GM21515 (cell line): ENCODE data around the gene ASCL5.

Experiments
- ATAC-seq: cut with Tn5 transposase; IDR thresholded peaks from one replicate; pipeline ENCODE4 v1.9.1; 2021; ENCODE audit not compliant: unreplicated experiment

Gene ASCL5

GRCh38 chr1:201136355-201137023 lies 9.5 kb upstream of the ASCL5 start:
- no peak for ATAC-seq

- no peak for ATAC-seq
Observed at GRCh38 chr1:201134405-201134804, 7.4 kb upstream of the ASCL5 start.

- ATAC-seq, result no peak
Observed at GRCh38 chr1:201131398-201131797, 4.4 kb upstream of the ASCL5 start.

GRCh38 chr1:201128962-201129361 lies 2.0 kb upstream of the ASCL5 start:
- no peak for ATAC-seq

GRCh38 chr1:201128476-201128875 lies 1.5 kb upstream of the ASCL5 start:
- ATAC-seq, result no peak

GRCh38 chr1:201127755-201128455 lies 921 bp upstream of the ASCL5 start:
- no peak for ATAC-seq

GRCh38 chr1:201126463-201126831 lies 537 bp downstream of the ASCL5 start:
- ATAC-seq, result no peak

- no peak for ATAC-seq
Observed at GRCh38 chr1:201125800-201126199, 1.2 kb downstream of the ASCL5 start.

GRCh38 chr1:201125019-201125418 lies 2.0 kb downstream of the ASCL5 start:
- no peak for ATAC-seq

- ATAC-seq, result no peak
Observed at GRCh38 chr1:201123866-201124265, 3.1 kb downstream of the ASCL5 start.

GRCh38 chr1:201122321-201122957 lies 4.5 kb downstream of the ASCL5 start:
- ATAC-seq, result no peak

GRCh38 chr1:201119206-201120197 lies 7.5 kb downstream of the ASCL5 start:
- ATAC-seq, result no peak

- no peak for ATAC-seq
Observed at GRCh38 chr1:201116091-201116490, 10.9 kb downstream of the ASCL5 start.

GRCh38 chr1:201115390-201115937 lies 11.5 kb downstream of the ASCL5 start:
- no peak for ATAC-seq

- peak; percentile 69 for ATAC-seq
Observed at GRCh38 chr1:201114245-201115131, 12.5 kb downstream of the ASCL5 start.

- ATAC-seq, result no peak
Observed at GRCh38 chr1:201113451-201114244, 13.3 kb downstream of the ASCL5 start.

- no peak for ATAC-seq
Observed at GRCh38 chr1:201112926-201113325, 14.1 kb downstream of the ASCL5 start.

- ATAC-seq, result no peak
Observed at GRCh38 chr1:201112173-201112731, 14.7 kb downstream of the ASCL5 start, which contains the start of gene CACNA1S. CACNA1S (minus strand) TSS chr1:201112426; CDS start chr1:201112339, 87 bp downstream.

GRCh38 chr1:201111672-201112071 lies 15.3 kb downstream of the ASCL5 start:
- ATAC-seq, result no peak
